Naive thymus-derived CD4-positive, alpha-beta T cell (primary cell): ENCODE measurements around the gene BPIFA1. TPM values are rescaled to one million over a fixed set of nuclear protein-coding genes. Genes with fewer than 3 reads are reported as not detected.

Experiments
- ATAC-seq: fragments of 150-1000 bp; cut with Tn5 transposase; 2 replicates; pipeline ENCODE4 v1.10.0; 2021; ENCODE audit warnings: mild to moderate bottlenecking, moderate library complexity
- CTCF ChIA-PET: fragments of 350-600 bp; sonication (Branson Sonifier 250); formaldehyde crosslinking; loops from one replicate; lab custom pipeline; 2021; ENCODE audit warnings: antibody characterized with exemption; lab: Charles Lee
- POLR2A ChIA-PET: fragments of 350-600 bp; sonication (Branson Sonifier 250); formaldehyde crosslinking; loops from one replicate; lab custom pipeline; 2021; ENCODE audit warnings: antibody characterized with exemption, inconsistent platforms; lab: Charles Lee
- DNase-seq, 9 donors: peaks; one replicate each; pipeline versions ENCODE4 v3.0.0 to v3.0.0-alpha.2; 2020 to 2022; ENCODE audit warnings: mixed read lengths in 1 of 9
- H3K27ac ChIP-seq: one replicate; pipeline ENCODE4 v1.7.0; 2013; ENCODE audit warnings: mild to moderate bottlenecking, low read depth, low read length, moderate library complexity
- H3K27me3 ChIP-seq, 2 donors: one replicate each; pipeline ENCODE4 v1.7.0; 2013; ENCODE audit warnings: low read length in 2 of 2, mild to moderate bottlenecking in 2 of 2, moderate library complexity in 2 of 2; ENCODE audit not compliant: control insufficient read depth in 2 of 2, insufficient read depth in 2 of 2
- H3K36me3 ChIP-seq, 3 experiments: 1 replicate in 2 of 3; 2 replicates in 1 of 3; pipeline ENCODE4 v1.7.0; 2013; ENCODE audit warnings: low read length in 3 of 3, mild to moderate bottlenecking in 3 of 3, moderate library complexity in 1 of 3; ENCODE audit not compliant: insufficient read depth in 3 of 3, control insufficient read depth in 2 of 3
- H3K4me1 ChIP-seq, 2 donors: one replicate each; pipeline ENCODE4 v1.7.0; 2013; ENCODE audit warnings: low read length in 2 of 2, mild to moderate bottlenecking in 2 of 2, moderate library complexity in 1 of 2; ENCODE audit not compliant: control insufficient read depth in 2 of 2, insufficient read depth in 2 of 2
- H3K4me3 ChIP-seq: 2 replicates; pipeline ENCODE4 v1.7.0; 2013; ENCODE audit warnings: mild to moderate bottlenecking, low read length
- H3K9me3 ChIP-seq, 3 experiments: 1 replicate in 2 of 3; 2 replicates in 1 of 3; pipeline ENCODE4 v1.7.0; 2013; ENCODE audit warnings: low read length in 3 of 3; ENCODE audit not compliant: control insufficient read depth in 2 of 3
- H3K27ac Mint-ChIP-seq, 9 donors: one replicate each; pipeline ENCODE4 v1.8.0; 2020 to 2022; ENCODE audit warnings: mixed read lengths in 9 of 9, mild to moderate bottlenecking in 8 of 9, moderate library complexity in 5 of 9, inconsistent platforms in 2 of 9
- H3K27me3 Mint-ChIP-seq, 5 donors: one replicate each; pipeline ENCODE4 v1.8.0; 2021 to 2022; ENCODE audit warnings: mixed read lengths in 5 of 5, mild to moderate bottlenecking in 1 of 5
- H3K36me3 Mint-ChIP-seq, 5 donors: one replicate each; pipeline ENCODE4 v1.8.0; 2020 to 2022; ENCODE audit warnings: mixed read lengths in 5 of 5, mild to moderate bottlenecking in 3 of 5, inconsistent platforms in 1 of 5
- H3K4me1 Mint-ChIP-seq, 7 donors: one replicate each; pipeline ENCODE4 v1.8.0; 2020 to 2022; ENCODE audit warnings: mixed read lengths in 7 of 7, mild to moderate bottlenecking in 3 of 7, inconsistent platforms in 1 of 7
- H3K4me3 Mint-ChIP-seq, 10 donors: one replicate each; pipeline ENCODE4 v1.8.0; 2020 to 2022; ENCODE audit warnings: mild to moderate bottlenecking in 10 of 10, mixed read lengths in 10 of 10, moderate library complexity in 6 of 10, inconsistent platforms in 2 of 10
- H3K9me3 Mint-ChIP-seq, 11 donors: one replicate each; pipeline ENCODE4 v1.8.0; 2020 to 2022; ENCODE audit warnings: mixed read lengths in 11 of 11, mild to moderate bottlenecking in 4 of 11, inconsistent platforms in 1 of 11, moderate library complexity in 1 of 11
- intact Hi-C, 2 donors: fragments of 100-400 bp; cut with micrococcal nuclease; formaldehyde crosslinking; loops; one replicate each; pipeline ENCODE4 v1.15.1; 2023
- polyA plus RNA-seq, 2 donors: library from polyadenylated mRNA; unstranded; fragments of 300-500 nt; fragmentation: Illumina TruSeq; gene quantifications; one replicate each; pipeline ENCODE4 v1.2.3, GENCODE V29; 2021
- total RNA-seq, 6 experiments: library from RNA in 5 of 6; stranded (reverse) in 5 of 6; gene quantifications; 1 replicate in 5 of 6; 2 replicates in 1 of 6; pipeline ENCODE4 v1.2.3 and lab custom pipeline; 2021 to 2026

The BPIFA1 gene
- total and polyA plus RNA-seq, 7 experiments from 2014 or later = not detected

- Mint-ChIP-seq H3K27ac (no peak overlapping the region), H3K4me1 (peaks cover 3 to 18% (median 10%) of the 10 kb centered on the region in 7 donors), H3K27me3 (peaks cover 4 to 17% (median 6%) of the 10 kb centered on the region in 5 donors), H3K4me3 (no peak overlapping the region), H3K36me3 (no peaks in the 10 kb centered on the region), H3K9me3 (no peaks in the 10 kb centered on the region)
- H3K4me3 ChIP-seq = no peak overlapping the region
- no peaks in the 10 kb centered on the region for H3K4me1 ChIP-seq
- intact Hi-C loops = no loop called here
- H3K36me3 ChIP-seq = no peaks in the 10 kb centered on the region
- no peak for ATAC-seq
- ChIA-PET POLR2A (no interaction called here), CTCF (no interaction called here)
- no peaks in the 10 kb centered on the region for H3K27me3 ChIP-seq
- H3K9me3 ChIP-seq = no peaks in the 10 kb centered on the region
- H3K27ac ChIP-seq = no peak overlapping the region
- DNase-seq = no peak
Measured at GRCh38 chr20:33236351-33236750, 555 bp downstream of the BPIFA1 start.

GRCh38 chr20:33237989-33238388 is 2.2 kb downstream of the BPIFA1 start:
- Mint-ChIP-seq H3K27me3 (peaks cover 4 to 20% (median 6%) of the 10 kb centered on the region in 5 donors), H3K27ac (no peak overlapping the region), H3K4me3 (no peak overlapping the region), H3K36me3 (no peaks in the 10 kb centered on the region), H3K9me3 (peaks cover 0 to 1% (median 0%) of the 10 kb centered on the region in 11 donors), H3K4me1 (peaks cover 1 to 3% (median 2%) of the 10 kb centered on the region in 7 donors)
- ATAC-seq = no peak
- Histone ChIP-seq H3K4me3 (no peak overlapping the region), H3K27ac (no peak overlapping the region), H3K9me3 (no peaks in the 10 kb centered on the region), H3K27me3 (no peaks in the 10 kb centered on the region), H3K36me3 (no peaks in the 10 kb centered on the region), H3K4me1 (no peaks in the 10 kb centered on the region)
- ChIA-PET CTCF (no interaction called here), POLR2A (no interaction called here)
- no peak for DNase-seq
- intact Hi-C loops = no loop called here

GRCh38 chr20:33239418-33239817 is 3.6 kb downstream of the BPIFA1 start:
- H3K36me3 Mint-ChIP-seq = no peaks in the 10 kb centered on the region
- H3K4me1 Mint-ChIP-seq = no peaks in the 10 kb centered on the region
- H3K27me3 Mint-ChIP-seq = peaks cover 4 to 16% (median 6%) of the 10 kb centered on the region in 5 donors
- H3K4me3 ChIP-seq = no peak overlapping the region
- no peaks in the 10 kb centered on the region for H3K4me1 ChIP-seq
- intact Hi-C loops = no loop called here
- DNase-seq (no peak), ATAC-seq (no peak)
- H3K27me3 ChIP-seq = no peaks in the 10 kb centered on the region
- H3K27ac ChIP-seq = no peak overlapping the region
- no peak overlapping the region for H3K27ac Mint-ChIP-seq
- H3K9me3 Mint-ChIP-seq = peaks cover 0 to 1% (median 0%) of the 10 kb centered on the region in 11 donors
- H3K9me3 ChIP-seq = no peaks in the 10 kb centered on the region
- no peak overlapping the region for H3K4me3 Mint-ChIP-seq
- POLR2A ChIA-PET = interaction anchor here (0.9 kb wide), 1 partner anchor 45 kb away, joined by 3 read pairs; no protein-coding TSS in a partner anchor
- CTCF ChIA-PET = no interaction called here
- H3K36me3 ChIP-seq = no peaks in the 10 kb centered on the region

- ATAC-seq (no peak), DNase-seq (no peak)
- no peaks in the 10 kb centered on the region for H3K36me3 Mint-ChIP-seq
- intact Hi-C loops = no loop called here
- H3K9me3 Mint-ChIP-seq = peaks cover 0 to 1% (median 0%) of the 10 kb centered on the region in 11 donors
- H3K4me1 ChIP-seq = no peaks in the 10 kb centered on the region
- H3K4me3 Mint-ChIP-seq = no peak overlapping the region
- H3K27me3 ChIP-seq = no peaks in the 10 kb centered on the region
- no peak overlapping the region for H3K4me3 ChIP-seq
- no peaks in the 10 kb centered on the region for H3K9me3 ChIP-seq
- ChIA-PET POLR2A (interaction anchor here (0.9 kb wide), 1 partner anchor 45 kb away, joined by 3 read pairs; no protein-coding TSS in a partner anchor), CTCF (no interaction called here)
- H3K27me3 Mint-ChIP-seq = peaks cover 4 to 16% (median 9%) of the 10 kb centered on the region in 5 donors
- no peaks in the 10 kb centered on the region for H3K4me1 Mint-ChIP-seq
- no peaks in the 10 kb centered on the region for H3K36me3 ChIP-seq
- H3K27ac ChIP-seq = no peak overlapping the region
- H3K27ac Mint-ChIP-seq = no peak overlapping the region
Measured at GRCh38 chr20:33239979-33240736, 4.4 kb downstream of the BPIFA1 start.

GRCh38 chr20:33240923-33241322 is 5.1 kb downstream of the BPIFA1 start:
- ATAC-seq = no peak
- ChIA-PET CTCF (no interaction called here), POLR2A (no interaction called here)
- no peaks in the 10 kb centered on the region for H3K9me3 ChIP-seq
- Mint-ChIP-seq H3K4me1 (no peaks in the 10 kb centered on the region), H3K9me3 (peaks cover 0 to 1% (median 0%) of the 10 kb centered on the region in 11 donors), H3K4me3 (no peak overlapping the region), H3K27me3 (peaks cover 4 to 16% (median 9%) of the 10 kb centered on the region in 5 donors), H3K36me3 (no peaks in the 10 kb centered on the region), H3K27ac (no peak overlapping the region)
- no peaks in the 10 kb centered on the region for H3K36me3 ChIP-seq
- intact Hi-C loops = no loop called here
- H3K27ac ChIP-seq = no peak overlapping the region
- DNase-seq = no peak
- H3K4me3 ChIP-seq = no peak overlapping the region
- H3K27me3 ChIP-seq = no peaks in the 10 kb centered on the region
- no peaks in the 10 kb centered on the region for H3K4me1 ChIP-seq

- no peaks in the 10 kb centered on the region for H3K9me3 ChIP-seq
- DNase-seq = no peak
- Mint-ChIP-seq H3K27me3 (peaks cover 4 to 12% (median 6%) of the 10 kb centered on the region in 5 donors), H3K36me3 (no peaks in the 10 kb centered on the region), H3K4me3 (no peak overlapping the region), H3K27ac (no peak overlapping the region), H3K4me1 (no peaks in the 10 kb centered on the region), H3K9me3 (peaks cover 0 to 1% (median 0%) of the 10 kb centered on the region in 11 donors)
- CTCF ChIA-PET = no interaction called here
- POLR2A ChIA-PET = no interaction called here
- no peak overlapping the region for H3K27ac ChIP-seq
- H3K4me3 ChIP-seq = no peak overlapping the region
- no peaks in the 10 kb centered on the region for H3K36me3 ChIP-seq
- H3K27me3 ChIP-seq = no peaks in the 10 kb centered on the region
- intact Hi-C loops = no loop called here
- no peak for ATAC-seq
- no peaks in the 10 kb centered on the region for H3K4me1 ChIP-seq
Measured at GRCh38 chr20:33242319-33243100, 6.7 kb downstream of the BPIFA1 start.
